ENCODE measurements around the gene AKR1A1. TPM values are rescaled to one million over a fixed set of nuclear protein-coding genes. Genes with fewer than 3 reads are reported as not detected.

Gene AKR1A1
- total RNA-seq, 1 experiment from 2014 or later: 142 TPM

- peak; percentile 22 for DNase-seq (ENCODE audit: low read depth, low spot score)
- Histone ChIP-seq H3K4me3 (ENCODE audit: low read depth in 2 of 2, low read length in 2 of 2) (peak overlapping the region; percentile 89 to 98), H3K27me3 (ENCODE audit: control insufficient read depth, insufficient read depth, low read length) (no peaks in the 10 kb centered on the region), H3K36me3 (ENCODE audit: control insufficient read depth, insufficient read depth, low read length) (peaks cover 2% of the 10 kb centered on the region; the same call in 1 of the 2 replicates), H3K9me3 (ENCODE audit: control insufficient read depth, insufficient read depth, low read depth, low read length) (no peaks in the 10 kb centered on the region), H3K4me1 (ENCODE audit: control insufficient read depth, insufficient read depth, low read length) (peaks cover 8% of the 10 kb centered on the region; the same call in 1 of the 2 replicates), H3K27ac (ENCODE audit: low read length) (peak overlapping the region; percentile 90)
- BruUV-seq (replicated peaks): TSS peak; percentile 84
- POLR2A ChIA-PET: interaction anchor here (0.6 kb wide), 1 partner anchor 844 kb away, joined by 4 read pairs; no protein-coding TSS in a partner anchor
- peak; percentile 68 for ATAC-seq
- in situ Hi-C loops (cut with HindIII; ENCODE audit: low pct_unique_long_range_greater_than_20kb, low sequenced_read_pairs): no loop called here
- CTCF ChIA-PET: interaction anchor here (0.7 kb wide), 1 partner anchor 550 kb away, joined by 3 read pairs; no protein-coding TSS in a partner anchor
- intact Hi-C loops (cut with micrococcal nuclease; ENCODE audit: unreplicated experiment): no loop called here
- 0 out of 2 replicates have a peak, but pooled peaks have one; percentile 14 for TF ChIP-seq TCF7L2 (IDR thresholded peaks at IDR 0.05; ENCODE audit: low read depth, low read length)
- TF ChIP-seq REST (IDR thresholded peaks at IDR 0.05; ENCODE audit: insufficient read depth in 1 of 2, low read depth in 2 of 2, low read length in 1 of 2): no peak
- peak; percentile 80; the same call in 1 of the 2 replicates for TF ChIP-seq SIN3A (IDR thresholded peaks at IDR 0.05; ENCODE audit: borderline replicate concordance, insufficient read depth, low read depth, low read length)
These were observed 33.9 kb downstream of the AKR1A1 start for GRCh38 chr1:45584351-45585109.

- POLR2A ChIA-PET: interaction anchor here (0.6 kb wide), 2 partner anchors 53 to 844 kb away, joined by 3 to 4 read pairs; no protein-coding TSS in a partner anchor
- peak overlapping the region; percentile 67; the same call in 1 of the 2 replicates for H3K27ac ChIP-seq (ENCODE audit: low read length)
- BruUV-seq (replicated peaks): no TSS peak
- no peak for TF ChIP-seq REST (IDR thresholded peaks at IDR 0.05; ENCODE audit: insufficient read depth in 1 of 2, low read depth in 2 of 2, low read length in 1 of 2)
- TF ChIP-seq TCF7L2 (IDR thresholded peaks at IDR 0.05; ENCODE audit: low read depth, low read length): no peak
- no peak for TF ChIP-seq POLR2AphosphoS5 (IDR thresholded peaks at IDR 0.05; ENCODE audit: low read depth, low read length)
- no peak for TF ChIP-seq SIN3A (IDR thresholded peaks at IDR 0.05; ENCODE audit: borderline replicate concordance, insufficient read depth, low read depth, low read length)
- TF ChIP-seq CTCF (IDR thresholded peaks at IDR 0.05): no peak
- H3K4me1 ChIP-seq (ENCODE audit: control insufficient read depth, insufficient read depth, low read length): peaks cover 12% of the 10 kb centered on the region
- DNase-seq (ENCODE audit: low read depth, low spot score) (no peak), ATAC-seq (no peak)
- H3K36me3 ChIP-seq (ENCODE audit: control insufficient read depth, insufficient read depth, low read length): peaks cover 2% of the 10 kb centered on the region; the same call in 1 of the 2 replicates
- H3K27me3 ChIP-seq (ENCODE audit: control insufficient read depth, insufficient read depth, low read length): no peaks in the 10 kb centered on the region
- no peaks in the 10 kb centered on the region for H3K9me3 ChIP-seq (ENCODE audit: control insufficient read depth, insufficient read depth, low read depth, low read length)
- in situ Hi-C loops (cut with HindIII; ENCODE audit: low pct_unique_long_range_greater_than_20kb, low sequenced_read_pairs) (no loop called here), intact Hi-C loops (cut with micrococcal nuclease; ENCODE audit: unreplicated experiment) (no loop called here)
- CTCF ChIA-PET: no interaction called here
- peak overlapping the region; percentile 89 to 98 for H3K4me3 ChIP-seq (ENCODE audit: low read depth in 2 of 2, low read length in 2 of 2)
These were observed 34.4 kb downstream of the AKR1A1 start for GRCh38 chr1:45585110-45585426.

Measured in Panc1 (cell line).